Karpas-422 (cell line): Measurements from ENCODE around the gene CASQ2. TPM values are rescaled to one million over a fixed set of nuclear protein-coding genes. Genes with fewer than 3 reads are reported as not detected.

ENCODE experiments used
- DNase-seq: peaks from one replicate; pipeline ENCODE4 v3.0.0-alpha.2; 2015
- H2AFZ ChIP-seq: fragments of 200-600 bp; sonication (generic); 2 replicates; pipeline ENCODE4 v1.6.1; 2014; ENCODE audit warnings: antibody characterized with exemption, low read length, mixed read lengths
- H3K27ac ChIP-seq: fragments of 200-600 bp; sonication (generic); 2 replicates; pipeline ENCODE4 v1.5.1; 2014; ENCODE audit warnings: mild to moderate bottlenecking, low read length, moderate library complexity
- H3K27me3 ChIP-seq: fragments of 200-600 bp; sonication (generic); 2 replicates; pipeline ENCODE4 v1.6.1; 2014; ENCODE audit warnings: low read length, mixed read lengths
- H3K36me3 ChIP-seq: fragments of 200-600 bp; sonication (generic); 2 replicates; pipeline ENCODE4 v1.6.1; 2014; ENCODE audit warnings: low read length, mixed read lengths; ENCODE audit not compliant: insufficient read depth
- H3K4me1 ChIP-seq: fragments of 200-600 bp; sonication (generic); 2 replicates; pipeline ENCODE4 v1.6.1; 2014; ENCODE audit warnings: mild to moderate bottlenecking, low read length, mixed read lengths
- H3K4me2 ChIP-seq: fragments of 200-600 bp; sonication (generic); 2 replicates; pipeline ENCODE4 v1.6.1; 2014; ENCODE audit warnings: low read length, low read depth, mild to moderate bottlenecking; ENCODE audit not compliant: poor library complexity, severe bottlenecking
- H3K4me3 ChIP-seq: fragments of 200-600 bp; sonication (generic); 2 replicates; pipeline ENCODE4 v1.5.1; 2014; ENCODE audit warnings: mild to moderate bottlenecking, antibody characterized with exemption, low read length, mixed read lengths
- H3K79me2 ChIP-seq: fragments of 200-600 bp; sonication (generic); 2 replicates; pipeline ENCODE4 v1.6.1; 2014; ENCODE audit warnings: mild to moderate bottlenecking, low read length, mixed read lengths
- H3K9ac ChIP-seq: fragments of 200-600 bp; sonication (generic); 2 replicates; pipeline ENCODE4 v1.6.0; 2014; ENCODE audit warnings: low read length
- H3K9me2 ChIP-seq: fragments of 200-600 bp; sonication (generic), shearing (Covaris generic); replicated peaks from 2 replicates; pipeline ENCODE4 v1.6.0; 2014; ENCODE audit warnings: mild to moderate bottlenecking, low read length, moderate library complexity; ENCODE audit not compliant: insufficient read depth
- H3K9me3 ChIP-seq: fragments of 300-700, 200-600 bp; sonication (generic); 2 replicates; pipeline ENCODE4 v1.6.1; 2014; ENCODE audit warnings: low read length, mixed read lengths
- H4K20me1 ChIP-seq: fragments of 200-600 bp; sonication (generic); 2 replicates; pipeline ENCODE4 v1.6.1; 2014; ENCODE audit warnings: mild to moderate bottlenecking, antibody characterized with exemption, low read length, low read depth; ENCODE audit not compliant: insufficient read depth
- total RNA-seq: library from RNA; depleted of rRNA; stranded (reverse); fragments of >200 nt; shearing (Covaris generic); gene quantifications from 2 replicates; pipeline ENCODE4 v1.2.3, GENCODE V29; 2014; ENCODE audit warnings: low replicate concordance

Gene CASQ2
- total RNA-seq, 1 experiment from 2014 or later: not detected

DNA sequence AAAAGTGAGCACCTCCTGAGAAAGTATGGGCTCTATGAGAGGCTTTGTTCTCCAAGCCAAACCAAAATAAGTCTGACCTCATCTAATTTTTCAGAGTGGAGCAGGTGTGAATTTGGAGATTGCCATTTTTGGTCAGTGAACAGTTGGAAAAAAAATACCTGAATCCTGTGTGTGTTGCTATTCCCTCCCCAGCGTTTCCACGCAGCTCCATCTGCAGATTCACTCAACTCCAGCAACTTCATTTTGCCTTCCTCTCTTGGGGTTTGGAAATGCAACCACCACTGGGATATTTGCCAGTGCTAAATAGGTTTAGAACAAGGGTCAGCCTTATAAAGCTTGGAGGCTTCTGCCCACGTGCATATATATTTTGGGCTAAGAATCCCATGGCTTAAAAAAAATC is 11.2 kb downstream of the CASQ2 start:
- Histone ChIP-seq H3K9me3 (no peaks in the 10 kb centered on the region), H3K4me1 (no peaks in the 10 kb centered on the region; the same call in 1 of the 2 replicates), H2AFZ (no peak overlapping the region), H3K4me3 (no peak overlapping the region), H4K20me1 (no peaks in the 10 kb centered on the region), H3K4me2 (no peak overlapping the region), H3K27me3 (no peaks in the 10 kb centered on the region), H3K36me3 (no peaks in the 10 kb centered on the region), H3K9me2 (no peaks in the 10 kb centered on the region), H3K79me2 (no peaks in the 10 kb centered on the region), H3K9ac (no peak overlapping the region), H3K27ac (no peak overlapping the region)
- no peak for DNase-seq

DNA sequence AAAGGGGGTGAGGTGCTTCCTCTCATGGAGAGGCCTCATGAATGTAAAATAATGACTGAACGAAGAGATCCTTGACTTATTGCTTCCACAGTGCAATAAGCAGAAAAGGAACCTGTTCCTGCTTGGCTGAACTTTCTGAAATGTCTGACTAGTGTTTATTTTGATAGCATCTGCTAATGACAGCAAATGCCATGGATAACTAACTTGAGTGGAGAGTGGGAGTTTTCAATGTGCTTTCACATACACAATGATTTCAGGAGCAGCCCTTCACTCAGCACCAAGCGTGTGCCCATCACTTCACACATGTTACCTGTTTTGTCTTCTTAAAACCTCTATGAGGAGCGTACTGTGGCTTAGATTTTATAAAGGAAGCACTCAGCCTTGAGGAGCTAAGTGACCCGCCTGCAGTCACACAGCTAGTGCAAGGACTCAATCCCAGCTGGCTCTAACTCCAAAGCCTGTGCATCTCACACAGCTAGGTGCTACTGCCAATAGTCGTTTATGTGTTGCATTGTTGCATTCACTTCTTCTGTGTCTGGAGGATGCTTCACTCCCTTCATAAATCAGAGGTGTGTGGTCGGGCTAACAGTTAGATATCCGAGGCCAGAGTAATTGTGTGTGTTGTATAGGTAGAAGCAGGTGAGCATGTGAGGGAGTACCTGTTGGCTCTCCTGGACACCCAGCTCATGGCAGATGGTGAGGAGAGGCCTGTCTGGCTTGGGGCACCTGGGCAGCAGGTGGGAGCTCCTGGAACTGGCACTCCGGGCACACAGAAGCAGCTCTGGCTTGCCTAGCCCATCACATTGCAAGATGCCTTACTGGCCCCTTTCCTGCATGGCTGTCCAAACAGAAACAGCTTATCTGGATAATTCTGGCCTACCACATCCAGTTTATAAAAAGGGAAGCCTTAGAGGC is 12.8 kb downstream of the CASQ2 start:
- Histone ChIP-seq H3K36me3 (no peaks in the 10 kb centered on the region), H2AFZ (no peak overlapping the region), H3K79me2 (no peaks in the 10 kb centered on the region), H3K4me2 (no peak overlapping the region), H3K9me2 (no peaks in the 10 kb centered on the region), H3K9ac (no peak overlapping the region), H3K9me3 (no peaks in the 10 kb centered on the region), H3K4me3 (no peak overlapping the region), H4K20me1 (no peaks in the 10 kb centered on the region), H3K4me1 (no peaks in the 10 kb centered on the region; the same call in 1 of the 2 replicates), H3K27ac (no peak overlapping the region), H3K27me3 (no peaks in the 10 kb centered on the region)
- DNase-seq: no peak

DNA sequence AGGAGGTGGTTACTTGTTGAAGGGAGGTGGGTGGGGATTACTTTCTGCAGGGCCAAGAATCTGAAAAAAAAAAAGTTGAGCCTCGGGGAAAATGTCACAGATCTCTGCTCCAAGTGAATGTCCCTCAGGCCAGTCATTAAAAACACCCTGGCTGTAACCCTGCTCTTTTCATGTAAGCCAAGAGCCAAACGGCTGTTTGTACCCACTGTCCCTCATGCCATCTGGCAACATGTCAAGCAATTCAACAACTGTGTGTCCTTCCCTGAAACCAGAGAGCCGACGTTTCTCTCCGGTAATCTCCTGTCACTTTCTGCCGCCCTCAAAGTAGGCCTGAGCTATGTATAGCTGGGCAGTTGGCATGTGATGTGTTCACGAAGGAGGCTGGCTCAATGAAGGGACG is 14.7 kb downstream of the CASQ2 start:
- no peak for DNase-seq
- Histone ChIP-seq H3K4me3 (no peak overlapping the region), H3K79me2 (no peaks in the 10 kb centered on the region), H3K27me3 (no peaks in the 10 kb centered on the region), H3K4me2 (no peak overlapping the region), H3K27ac (no peak overlapping the region), H3K9ac (no peak overlapping the region), H3K9me2 (no peaks in the 10 kb centered on the region), H2AFZ (no peak overlapping the region), H3K4me1 (no peaks in the 10 kb centered on the region; the same call in 1 of the 2 replicates), H3K9me3 (no peaks in the 10 kb centered on the region), H4K20me1 (no peaks in the 10 kb centered on the region), H3K36me3 (no peaks in the 10 kb centered on the region)

DNA sequence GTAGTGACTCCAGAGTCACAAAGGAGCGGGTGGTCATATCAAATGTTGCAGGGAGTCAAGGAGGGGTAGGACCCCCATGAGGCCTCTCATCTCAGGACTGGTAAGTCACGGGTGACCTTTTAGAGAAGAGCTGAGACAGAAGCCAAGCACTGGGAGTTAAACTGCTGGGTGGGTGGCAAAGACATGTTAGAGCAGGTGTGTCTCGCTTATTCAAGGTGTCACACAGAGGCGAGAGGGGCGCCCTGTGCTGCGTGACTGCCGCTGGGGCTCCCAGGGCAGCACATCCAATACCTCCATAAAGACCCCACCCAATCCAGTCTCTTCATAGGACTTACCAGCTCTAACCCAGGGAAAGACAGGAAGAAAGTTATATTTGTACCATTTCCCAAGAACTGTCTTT is 15.2 kb downstream of the CASQ2 start:
- Histone ChIP-seq H3K9me3 (no peaks in the 10 kb centered on the region), H3K4me3 (no peak overlapping the region), H3K27ac (no peak overlapping the region), H3K36me3 (no peaks in the 10 kb centered on the region), H3K4me2 (no peak overlapping the region), H3K4me1 (no peaks in the 10 kb centered on the region; the same call in 1 of the 2 replicates), H3K9me2 (no peaks in the 10 kb centered on the region), H4K20me1 (no peaks in the 10 kb centered on the region), H3K79me2 (no peaks in the 10 kb centered on the region), H3K27me3 (no peaks in the 10 kb centered on the region), H3K9ac (no peak overlapping the region), H2AFZ (no peak overlapping the region)
- DNase-seq: no peak

DNA sequence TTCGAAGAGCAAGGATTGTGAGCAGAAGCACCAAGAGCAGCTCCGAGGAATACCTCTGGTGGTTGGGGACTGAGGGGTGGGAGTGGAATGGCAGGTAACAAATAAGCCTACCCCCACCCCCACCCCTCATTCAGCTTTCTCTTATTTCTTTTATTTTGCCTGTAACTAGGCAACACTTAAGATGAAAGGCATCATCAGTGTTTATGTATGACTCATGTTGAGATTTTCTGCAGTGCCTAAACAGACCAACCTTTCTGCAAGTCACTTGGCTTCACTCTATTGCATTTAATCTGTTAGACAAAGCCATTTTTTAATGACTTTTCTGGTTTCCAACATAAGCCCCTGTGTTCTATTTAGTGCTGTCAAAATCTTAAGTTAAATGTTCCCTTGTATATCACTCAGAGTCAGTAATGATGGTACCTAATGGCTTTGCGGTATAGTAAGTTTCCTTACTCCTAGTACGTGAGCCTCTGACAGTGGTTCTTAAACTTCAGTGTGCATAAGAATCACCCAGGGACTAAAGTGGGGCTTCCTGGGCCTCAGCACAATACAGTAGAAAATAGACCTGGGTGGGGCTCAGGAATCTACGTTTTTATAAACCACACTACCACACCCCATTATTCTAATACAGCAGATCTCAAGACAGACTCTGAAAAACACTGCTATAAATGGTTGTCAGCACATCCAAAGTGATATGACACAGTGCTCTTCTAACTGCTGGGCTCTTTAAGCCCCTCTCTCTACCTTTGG is 19.9 kb downstream of the CASQ2 start:
- no peaks in the 10 kb centered on the region for H3K79me2 ChIP-seq
- H3K36me3 ChIP-seq: no peaks in the 10 kb centered on the region
- H3K4me3 ChIP-seq: no peak overlapping the region
- H3K4me2 ChIP-seq: no peak overlapping the region
- H3K27me3 ChIP-seq: no peaks in the 10 kb centered on the region
- no peaks in the 10 kb centered on the region for H4K20me1 ChIP-seq
- no peak overlapping the region for H2AFZ ChIP-seq
- no peaks in the 10 kb centered on the region for H3K4me1 ChIP-seq
- no peak for DNase-seq
- no peak overlapping the region for H3K27ac ChIP-seq
- H3K9me3 ChIP-seq: no peaks in the 10 kb centered on the region
- no peak overlapping the region for H3K9ac ChIP-seq
- H3K9me2 ChIP-seq: no peaks in the 10 kb centered on the region

DNA sequence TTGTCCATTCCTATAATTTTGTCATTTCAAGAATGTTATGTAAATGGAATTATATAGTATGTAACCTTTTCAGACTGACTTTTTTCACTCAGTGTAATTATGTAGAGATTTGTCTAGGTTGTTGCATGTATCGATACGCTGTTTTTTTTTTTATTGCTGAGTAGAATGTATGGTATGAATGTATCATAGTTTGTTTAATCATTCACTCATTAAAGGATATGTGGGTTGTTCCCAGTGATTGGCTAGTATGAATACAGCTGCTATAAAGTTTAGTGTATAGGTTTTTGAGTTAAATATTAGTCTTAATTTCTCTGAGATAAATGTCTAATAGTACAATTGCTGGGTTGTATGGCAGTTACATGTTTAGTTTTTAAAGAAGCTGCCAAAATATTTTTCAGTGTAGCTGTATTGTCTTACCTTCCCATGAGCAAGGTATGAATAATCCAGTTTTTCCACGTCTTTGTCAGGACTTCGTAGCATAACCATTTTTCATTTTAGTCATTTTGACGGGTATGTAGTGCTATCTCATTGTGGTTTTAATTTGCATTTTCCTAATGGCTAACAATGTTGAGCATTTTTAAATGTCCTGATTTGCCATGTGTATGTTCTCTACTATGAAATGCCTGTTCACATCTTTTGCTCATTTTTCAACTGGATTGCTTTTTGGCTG is 22.4 kb downstream of the CASQ2 start:
- Histone ChIP-seq H3K27me3 (no peaks in the 10 kb centered on the region), H3K9ac (no peak overlapping the region), H4K20me1 (no peaks in the 10 kb centered on the region), H3K79me2 (no peaks in the 10 kb centered on the region), H3K4me2 (no peak overlapping the region), H3K36me3 (no peaks in the 10 kb centered on the region), H3K4me1 (no peaks in the 10 kb centered on the region), H3K9me2 (no peaks in the 10 kb centered on the region), H3K27ac (no peak overlapping the region), H2AFZ (no peak overlapping the region), H3K4me3 (no peak overlapping the region), H3K9me3 (no peaks in the 10 kb centered on the region)
- no peak for DNase-seq

DNA sequence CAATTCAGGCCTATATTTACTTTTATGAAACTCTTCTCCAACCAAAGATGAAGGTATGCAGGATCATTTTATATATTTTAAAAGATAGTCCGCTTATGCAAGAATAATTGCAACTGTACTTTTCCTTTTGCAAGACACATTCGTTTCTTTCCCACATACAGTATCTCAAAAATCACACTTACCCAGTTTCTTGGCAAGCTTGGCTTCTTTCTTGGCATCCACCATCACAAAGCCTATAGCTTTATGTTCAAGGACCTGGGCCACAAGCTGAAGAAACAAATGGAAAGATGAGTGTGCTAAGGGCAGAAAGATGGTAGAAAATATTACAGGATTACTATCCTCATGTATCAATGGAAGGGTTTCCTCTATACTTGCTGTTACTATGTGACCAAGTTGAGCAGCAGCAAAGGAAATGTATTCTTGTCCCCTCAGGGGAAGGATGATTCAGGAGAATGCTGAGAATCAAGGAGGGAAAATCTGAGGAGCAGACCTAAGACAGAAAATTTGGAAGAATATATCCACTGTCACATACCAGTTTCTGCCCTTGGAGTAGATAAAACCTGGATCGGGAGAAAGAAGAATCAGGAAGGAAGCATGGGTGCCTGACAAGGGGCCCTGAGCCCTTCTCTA is 23.8 kb downstream of the CASQ2 start:
- Histone ChIP-seq H3K27me3 (no peaks in the 10 kb centered on the region), H3K9ac (no peak overlapping the region), H3K9me3 (no peaks in the 10 kb centered on the region), H3K4me3 (no peak overlapping the region), H3K4me1 (no peaks in the 10 kb centered on the region), H3K9me2 (no peaks in the 10 kb centered on the region), H4K20me1 (no peaks in the 10 kb centered on the region), H3K4me2 (no peak overlapping the region), H2AFZ (no peak overlapping the region), H3K79me2 (no peaks in the 10 kb centered on the region), H3K27ac (no peak overlapping the region), H3K36me3 (no peaks in the 10 kb centered on the region)
- no peak for DNase-seq
